HepG2 (cell line): Measurements from ENCODE around the gene CFAP54.

Experiments used
- CHD2 ChIP-seq: IDR thresholded peaks from 2 replicates; pipeline ENCODE4 v1.6.1; 2011; ENCODE audit warnings: low read depth, low read length, improper control_type of control experiment
- CTCF ChIP-seq: sonication (generic); formaldehyde crosslinking; IDR thresholded peaks from 2 replicates; pipeline ENCODE4 v1.5.0; 2020; ENCODE audit warnings: mild to moderate bottlenecking, missing genetic modification reagents, moderate library complexity
- ERF ChIP-seq: IDR thresholded peaks from 2 replicates; pipeline ENCODE4 v1.6.1; 2018; ENCODE audit warnings: missing biosample characterization, missing genetic modification reagents
- FOXO1 ChIP-seq: sonication (generic); formaldehyde crosslinking; IDR thresholded peaks from 2 replicates; pipeline ENCODE4 v1.4.0; 2020; ENCODE audit warnings: missing genetic modification reagents
- JUN ChIP-seq: sonication (generic); formaldehyde crosslinking; IDR thresholded peaks from 2 replicates; pipeline ENCODE4 v1.4.0; 2020; ENCODE audit warnings: mild to moderate bottlenecking, missing genetic modification reagents
- POLR2G ChIP-seq: fragments of 200-400 bp; formaldehyde crosslinking; IDR thresholded peaks from 2 replicates; pipeline ENCODE4 v1.6.1; 2018; ENCODE audit warnings: mild to moderate bottlenecking, low read depth, low read length, moderate library complexity
- PRMT3 ChIP-seq: sonication (generic); formaldehyde crosslinking; IDR thresholded peaks from 2 replicates; pipeline ENCODE4 v1.8.1; 2022; ENCODE audit warnings: low read depth, mild to moderate bottlenecking, moderate library complexity, missing genetic modification reagents, borderline replicate concordance
- SP1 ChIP-seq, 2 experiments: fragments of 450-650 bp in 1 of 2; sonication (generic) in 1 of 2; formaldehyde crosslinking in 1 of 2; IDR thresholded peaks; 2 replicates each; pipeline versions ENCODE4 v1.4.0 to v1.6.1; 2016 to 2020; ENCODE audit warnings: missing genetic modification reagents in 1 of 2
- ZBTB43 ChIP-seq: sonication (generic); formaldehyde crosslinking; conservative IDR thresholded peaks from 2 replicates; pipeline ENCODE4 v1.4.0; 2020; ENCODE audit warnings: missing genetic modification reagents
- ZBTB7B ChIP-seq: sonication (generic); formaldehyde crosslinking; IDR thresholded peaks from 2 replicates; pipeline ENCODE4 v1.4.0; 2020; ENCODE audit warnings: missing genetic modification reagents
- ZNF382 ChIP-seq: sonication (generic); formaldehyde crosslinking; IDR thresholded peaks from 2 replicates; pipeline ENCODE4 v1.5.0; 2020; ENCODE audit warnings: missing genetic modification reagents, mild to moderate bottlenecking, borderline replicate concordance
- ZNF496 ChIP-seq: sonication (generic); formaldehyde crosslinking; IDR thresholded peaks from 2 replicates; pipeline ENCODE4 v1.8.1; 2023; ENCODE audit warnings: mild to moderate bottlenecking, moderate library complexity, missing genetic modification reagents; ENCODE audit not compliant: insufficient replicate concordance

GRCh38 chr12:96578526-96579125 lies 89.2 kb downstream of the CFAP54 start:
- TF ChIP-seq PRMT3 (CRISPR knock-in tag), result no peak
- TF ChIP-seq FOXO1, result no peak
- TF ChIP-seq CTCF (CRISPR knock-in tag), result peak; percentile 70
- TF ChIP-seq ZBTB7B (CRISPR knock-in tag), result no peak
- TF ChIP-seq ZNF382, result no peak
- TF ChIP-seq JUN (CRISPR knock-in tag), result no peak
- TF ChIP-seq ZBTB43 (CRISPR knock-in tag), result no peak
- no peak for TF ChIP-seq ZNF496 (CRISPR knock-in tag)
- no peak for TF ChIP-seq CHD2
- no peak for TF ChIP-seq POLR2G
- no peak for TF ChIP-seq ERF
- no peak for TF ChIP-seq SP1 (IDR thresholded peaks at IDR 0.05)
- TF ChIP-seq SP1 (CRISPR knock-in tag; IDR thresholded peaks at IDR 0.05), result no peak
